AG10803 (cell line): Measurements from ENCODE around the gene EIF4G3.

ENCODE experiments used
- DNase-seq: peaks from one replicate; pipeline ENCODE4 v3.0.0; 2010; ENCODE audit warnings: low read depth
- H3K4me3 ChIP-seq: 2 replicates; pipeline ENCODE4 v1.5.1; 2011; ENCODE audit warnings: mild to moderate bottlenecking, low read length, control low read depth
- CTCF ChIP-seq: conservative IDR thresholded peaks from 2 replicates; pipeline ENCODE4 v1.5.1; 2011; ENCODE audit warnings: mild to moderate bottlenecking, low read length, control low read depth, inconsistent platforms

Gene EIF4G3

GRCh38 chr1:20884513-20884912 is 292.2 kb downstream of the EIF4G3 start:
- no peak overlapping the region for H3K4me3 ChIP-seq
- TF ChIP-seq CTCF, result no peak
- no peak for DNase-seq

GRCh38 chr1:20883766-20884165 is 292.9 kb downstream of the EIF4G3 start:
- TF ChIP-seq CTCF, result no peak
- DNase-seq, result peak; percentile 45
- H3K4me3 ChIP-seq, result no peak overlapping the region

- no peak for TF ChIP-seq CTCF
- DNase-seq, result no peak
- no peak overlapping the region for H3K4me3 ChIP-seq
These were observed 293.9 kb downstream of the EIF4G3 start for GRCh38 chr1:20882837-20883236.

- TF ChIP-seq CTCF, result no peak
- no peak overlapping the region for H3K4me3 ChIP-seq
- DNase-seq, result no peak
These were observed 297.9 kb downstream of the EIF4G3 start for GRCh38 chr1:20878799-20879198.

- H3K4me3 ChIP-seq, result no peak overlapping the region
- no peak for TF ChIP-seq CTCF
- no peak for DNase-seq
These were observed 301.3 kb downstream of the EIF4G3 start for GRCh38 chr1:20875198-20875973.

- TF ChIP-seq CTCF, result no peak
- DNase-seq, result no peak
- no peak overlapping the region for H3K4me3 ChIP-seq
These were observed 303.4 kb downstream of the EIF4G3 start for GRCh38 chr1:20873311-20873710.

- H3K4me3 ChIP-seq, result no peak overlapping the region
- TF ChIP-seq CTCF, result no peak
- no peak for DNase-seq
These were observed 305.3 kb downstream of the EIF4G3 start for GRCh38 chr1:20871419-20871818.
